Activated naive CD8-positive, alpha-beta T cell treated with anti-CD3 and anti-CD28 coated beads, Interleukin-2, amount 10 ng/mL, durations not matched to agents 7 days and 5 days (primary cell): ENCODE data around the gene DSG1. TPM values are rescaled to one million over a fixed set of nuclear protein-coding genes. Genes with fewer than 3 reads are reported as not detected.
"Not testable (repeated sequence)": the region's sequence is repeated elsewhere in the genome, so short reads cannot be mapped to it uniquely, and the experiment has no call there.

Experiments used
- ATAC-seq: fragments of 150-1000 bp; cut with Tn5 transposase; one replicate; pipeline ENCODE4 v1.10.0; 2021; ENCODE audit warnings: low read depth, moderate library complexity
- POLR2A ChIA-PET: fragments of 350-600 bp; sonication (Branson Sonifier 250); formaldehyde crosslinking; loops from one replicate; lab custom pipeline; 2021; ENCODE audit warnings: antibody characterized with exemption; lab: Charles Lee
- DNase-seq: peaks from one replicate; pipeline ENCODE4 v3.0.0; 2021
- H3K27ac Mint-ChIP-seq: one replicate; pipeline ENCODE4 v1.8.0; 2022; ENCODE audit warnings: mild to moderate bottlenecking, mixed read lengths
- H3K27me3 Mint-ChIP-seq: one replicate; pipeline ENCODE4 v1.8.0; 2022; ENCODE audit warnings: mild to moderate bottlenecking, moderate library complexity, mixed read lengths
- H3K36me3 Mint-ChIP-seq: one replicate; pipeline ENCODE4 v1.8.0; 2021; ENCODE audit warnings: mild to moderate bottlenecking, mixed read lengths
- H3K4me1 Mint-ChIP-seq: one replicate; pipeline ENCODE4 v1.8.0; 2021; ENCODE audit warnings: mixed read lengths
- H3K4me3 Mint-ChIP-seq: one replicate; pipeline ENCODE4 v1.8.0; 2022; ENCODE audit warnings: mild to moderate bottlenecking, moderate library complexity, mixed read lengths
- H3K9me3 Mint-ChIP-seq: one replicate; pipeline ENCODE4 v1.8.0; 2021; ENCODE audit warnings: mixed read lengths
- total RNA-seq, 2 experiments: library from RNA; stranded (reverse); gene quantifications; one replicate each; pipeline ENCODE4 v1.2.3, GENCODE V29; 2021

Gene DSG1
- total RNA-seq, 2 experiments from 2014 or later: not detected

DNA sequence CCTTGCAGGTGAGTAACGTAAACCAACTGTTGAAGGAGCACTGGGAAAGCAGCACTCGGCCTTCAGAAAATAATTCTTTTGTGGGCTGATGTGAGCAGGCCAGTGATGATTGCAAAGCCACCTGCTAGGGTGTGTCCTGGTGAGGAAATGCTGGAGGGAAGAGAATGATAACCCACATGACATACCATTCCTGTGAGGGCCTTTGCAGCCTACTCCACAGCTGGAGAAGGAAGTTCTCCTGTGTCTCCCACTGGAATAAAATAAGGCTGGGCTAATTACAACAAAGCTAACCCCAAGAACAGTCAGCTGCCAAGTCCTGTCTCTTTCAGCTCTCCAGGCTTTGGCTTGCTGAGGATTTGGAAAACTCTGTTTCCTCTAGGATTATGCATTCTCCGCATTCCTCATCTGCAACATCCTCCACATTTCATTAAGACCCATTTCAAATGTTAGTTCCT lies 16.7 kb upstream of the DSG1 start:
- H3K27me3 Mint-ChIP-seq: no peaks in the 10 kb centered on the region
- no peaks in the 10 kb centered on the region for H3K36me3 Mint-ChIP-seq
- POLR2A ChIA-PET: no interaction called here
- ATAC-seq (no peak), DNase-seq (no peak)
- H3K4me1 Mint-ChIP-seq: no peaks in the 10 kb centered on the region
- H3K9me3 Mint-ChIP-seq: peaks cover 2% of the 10 kb centered on the region
- no peak overlapping the region for H3K27ac Mint-ChIP-seq
- H3K4me3 Mint-ChIP-seq: no peak overlapping the region

DNA sequence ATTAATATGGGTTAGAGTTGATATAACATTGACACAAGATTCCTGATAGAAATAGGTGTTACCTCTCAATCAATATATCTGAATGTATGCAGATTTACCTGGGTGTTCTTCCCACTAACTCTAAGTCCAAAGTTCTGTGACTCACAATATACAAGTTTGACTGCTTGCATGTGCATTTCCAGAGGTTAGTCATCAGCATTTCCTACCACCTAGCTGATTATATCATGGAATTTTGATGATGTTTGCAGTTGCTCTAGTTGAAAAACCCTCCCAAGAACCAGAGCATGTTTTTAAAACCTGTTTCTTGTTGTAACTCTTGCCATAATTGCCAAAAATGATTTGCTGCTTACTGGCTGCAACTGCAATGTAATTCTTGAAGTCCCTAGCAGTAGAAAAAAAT lies 15.0 kb upstream of the DSG1 start:
- POLR2A ChIA-PET: no interaction called here
- H3K36me3 Mint-ChIP-seq: no peaks in the 10 kb centered on the region
- H3K4me3 Mint-ChIP-seq: no peak overlapping the region

DNA sequence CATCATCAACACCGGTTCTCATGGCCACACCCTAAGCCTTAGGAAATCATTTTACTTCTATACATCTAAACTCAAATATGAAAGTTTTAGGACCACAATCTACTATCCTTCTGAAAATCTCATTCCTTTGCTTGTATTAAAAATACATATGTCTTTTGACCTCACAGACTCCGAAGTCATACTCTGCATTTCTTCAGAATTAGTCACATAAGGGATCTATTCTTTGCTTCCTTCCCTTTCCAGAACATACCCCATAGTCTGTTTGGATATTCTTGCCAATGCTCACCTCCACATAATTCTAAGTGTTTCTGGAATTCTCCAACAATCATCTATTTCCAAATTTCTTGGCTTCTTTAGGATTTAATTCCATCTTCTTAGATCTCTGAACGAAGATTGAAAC lies 14.2 kb upstream of the DSG1 start:
- Mint-ChIP-seq H3K4me1 (no peaks in the 10 kb centered on the region), H3K36me3 (no peaks in the 10 kb centered on the region), H3K4me3 (no peak overlapping the region), H3K27ac (no peak overlapping the region), H3K27me3 (no peaks in the 10 kb centered on the region), H3K9me3 (no peaks in the 10 kb centered on the region)
- ATAC-seq (no peak), DNase-seq (no peak)
- POLR2A ChIA-PET: no interaction called here

More for the DNA sequence above, 15.0 kb upstream of the DSG1 start:
- Mint-ChIP-seq H3K4me1 (no peaks in the 10 kb centered on the region), H3K27ac (no peak overlapping the region), H3K9me3 (peaks cover 2% of the 10 kb centered on the region), H3K27me3 (no peaks in the 10 kb centered on the region)
- DNase-seq: no peak
- ATAC-seq: no peak

DNA sequence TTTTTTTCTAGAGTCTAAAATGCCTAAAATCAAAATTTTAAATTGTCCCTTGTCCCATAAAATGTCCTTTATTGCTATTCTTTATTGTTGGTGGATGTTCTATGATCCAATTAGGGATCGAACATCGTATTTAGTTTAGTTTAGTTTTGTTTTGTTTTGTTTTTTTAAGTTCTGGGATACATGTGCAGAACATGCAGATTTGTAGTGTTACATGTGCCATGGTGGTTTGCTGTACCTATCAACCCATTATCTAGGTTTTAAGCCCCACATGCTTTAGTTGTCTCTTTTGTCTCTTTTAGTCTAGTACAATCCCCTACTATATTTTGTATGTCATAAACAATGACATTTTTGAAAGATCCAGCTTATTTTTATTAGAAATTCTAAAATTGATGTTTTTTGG lies 8.8 kb upstream of the DSG1 start:
- POLR2A ChIA-PET: no interaction called here
- H3K27me3 Mint-ChIP-seq: no peaks in the 10 kb centered on the region
- peaks cover 4% of the 10 kb centered on the region for H3K9me3 Mint-ChIP-seq
- no peak for DNase-seq
- H3K36me3 Mint-ChIP-seq: no peaks in the 10 kb centered on the region
- no peaks in the 10 kb centered on the region for H3K4me1 Mint-ChIP-seq
- H3K27ac Mint-ChIP-seq: no peak overlapping the region
- no peak overlapping the region for H3K4me3 Mint-ChIP-seq
- ATAC-seq: no peak

DNA sequence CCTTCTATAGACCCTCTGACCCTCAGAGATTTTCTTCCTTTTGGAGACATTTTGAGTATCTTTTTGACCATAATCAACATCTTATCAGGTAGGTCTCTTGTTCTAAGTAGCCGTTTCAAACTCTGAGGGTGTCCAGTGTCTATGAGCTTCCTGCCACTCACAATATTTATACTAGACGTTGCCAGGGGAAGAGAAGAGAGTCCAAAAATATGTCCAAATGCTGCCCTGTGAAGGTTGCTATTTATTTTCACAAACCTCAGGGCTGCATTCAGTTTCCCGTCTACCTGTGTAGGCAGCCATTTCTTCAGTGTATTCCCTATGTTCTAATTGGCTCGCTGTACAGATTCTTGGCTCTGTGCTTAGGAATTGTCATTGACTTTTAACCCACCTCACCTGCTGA lies 986 bp upstream of the DSG1 start:
- no peaks in the 10 kb centered on the region for H3K27me3 Mint-ChIP-seq
- H3K4me1 Mint-ChIP-seq: no peaks in the 10 kb centered on the region
- ATAC-seq (no peak), DNase-seq (no peak)
- no peak overlapping the region for H3K27ac Mint-ChIP-seq
- H3K4me3 Mint-ChIP-seq: no peak overlapping the region
- POLR2A ChIA-PET: no interaction called here
- H3K36me3 Mint-ChIP-seq: no peaks in the 10 kb centered on the region
- no peaks in the 10 kb centered on the region for H3K9me3 Mint-ChIP-seq

DNA sequence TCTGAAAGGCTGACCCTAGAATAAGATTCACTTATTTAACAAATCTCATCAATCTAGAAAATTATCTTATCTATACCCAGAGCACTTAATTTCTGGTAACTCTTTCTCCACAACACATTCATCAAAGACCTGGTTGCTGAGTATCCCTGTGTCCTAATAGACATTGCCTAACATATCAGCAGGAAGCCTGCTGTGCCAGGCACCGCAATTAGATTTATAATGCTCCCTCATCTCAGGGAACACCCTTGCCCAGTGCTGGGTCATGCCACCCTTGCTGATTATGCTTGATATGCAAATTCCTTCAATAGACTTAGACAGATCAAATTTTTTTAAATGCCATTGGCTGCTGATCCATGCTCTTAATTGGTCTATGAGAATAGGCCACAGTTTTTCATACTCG lies 3.8 kb downstream of the DSG1 start:
- H3K36me3 Mint-ChIP-seq: no peaks in the 10 kb centered on the region
- H3K9me3 Mint-ChIP-seq: no peaks in the 10 kb centered on the region
- POLR2A ChIA-PET: no interaction called here
- ATAC-seq: no peak
- H3K27me3 Mint-ChIP-seq: no peaks in the 10 kb centered on the region
- no peak overlapping the region for H3K27ac Mint-ChIP-seq
- no peak for DNase-seq
- no peak overlapping the region for H3K4me3 Mint-ChIP-seq
- no peaks in the 10 kb centered on the region for H3K4me1 Mint-ChIP-seq

DNA sequence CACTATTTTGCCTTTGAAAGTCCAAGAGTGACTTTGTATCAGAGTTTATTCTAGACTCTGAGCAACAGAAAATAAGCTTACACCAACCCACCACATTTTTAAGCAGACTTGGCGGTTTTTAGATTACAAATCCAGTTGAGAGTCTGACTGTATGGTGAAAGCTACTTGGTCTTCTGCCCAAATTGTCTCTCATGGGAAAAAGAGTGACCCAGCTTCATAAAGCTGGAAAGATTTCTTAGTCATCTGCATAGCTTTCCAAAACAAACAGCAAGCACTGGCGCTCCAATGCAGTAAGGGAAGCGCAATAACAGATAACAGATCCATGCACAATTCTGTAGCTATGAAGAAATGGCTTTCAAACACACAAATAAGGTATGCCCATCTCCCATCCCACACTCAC lies 7.1 kb downstream of the DSG1 start:
- DNase-seq (no peak), ATAC-seq (no peak)
- Mint-ChIP-seq H3K36me3 (no peaks in the 10 kb centered on the region), H3K4me1 (no peaks in the 10 kb centered on the region), H3K27me3 (no peaks in the 10 kb centered on the region), H3K27ac (no peak overlapping the region), H3K9me3 (no peaks in the 10 kb centered on the region), H3K4me3 (no peak overlapping the region)
- POLR2A ChIA-PET: no interaction called here

DNA sequence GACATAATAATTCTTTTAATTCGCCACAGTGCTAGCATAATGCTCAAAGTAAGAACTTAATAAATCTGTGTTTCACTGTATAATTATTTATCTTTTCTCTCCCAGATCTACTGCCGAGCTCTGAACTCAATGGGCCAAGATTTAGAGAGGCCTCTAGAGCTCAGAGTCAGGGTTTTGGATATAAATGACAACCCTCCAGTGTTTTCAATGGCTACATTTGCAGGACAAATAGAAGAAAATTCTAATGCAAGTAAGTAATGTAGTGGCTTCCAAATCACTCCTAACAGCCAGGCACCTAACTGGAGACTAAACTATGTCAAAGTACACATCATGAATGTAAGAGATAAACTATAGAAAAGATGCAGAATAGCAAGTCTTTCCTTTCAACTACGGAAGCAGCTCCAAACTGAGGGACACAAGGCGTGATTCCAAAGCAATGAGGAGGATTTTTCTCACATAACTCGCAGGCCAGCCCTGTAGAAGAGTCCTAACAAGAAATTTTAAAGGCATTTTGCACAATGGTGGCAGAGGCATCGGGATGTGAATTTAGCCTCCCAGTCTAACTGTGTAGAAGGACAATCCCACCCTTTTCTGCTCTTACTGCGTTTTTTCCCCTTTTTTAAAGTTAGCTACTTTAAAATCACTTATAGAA lies 12.0 kb downstream of the DSG1 start:
- Mint-ChIP-seq H3K27ac (no peak overlapping the region), H3K36me3 (no peaks in the 10 kb centered on the region), H3K4me3 (no peak overlapping the region), H3K9me3 (no peaks in the 10 kb centered on the region), H3K4me1 (no peaks in the 10 kb centered on the region), H3K27me3 (no peaks in the 10 kb centered on the region)
- DNase-seq (no peak), ATAC-seq (no peak)
- POLR2A ChIA-PET: no interaction called here

DNA sequence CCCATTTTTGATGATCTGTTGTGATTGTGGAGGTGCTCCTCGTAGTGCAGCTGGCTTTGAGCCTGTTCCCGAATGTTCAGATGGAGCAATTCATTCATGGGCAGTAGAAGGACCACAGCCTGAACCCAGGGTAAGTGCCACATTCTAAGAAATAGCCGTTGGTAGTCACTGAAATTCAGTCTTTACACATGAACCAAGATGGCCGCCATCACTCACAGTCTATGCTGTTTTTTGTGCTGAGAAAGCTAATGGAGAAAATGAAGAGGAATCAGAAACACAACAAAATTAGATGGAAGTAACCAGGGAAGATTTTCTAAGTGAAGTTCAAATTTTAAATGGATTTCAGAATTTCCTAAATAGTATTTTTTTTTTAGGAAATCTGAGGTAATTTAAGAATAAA lies 25.5 kb downstream of the DSG1 start:
- POLR2A ChIA-PET: no interaction called here
- Mint-ChIP-seq H3K4me1 (no peaks in the 10 kb centered on the region), H3K27me3 (no peaks in the 10 kb centered on the region), H3K4me3 (no peak overlapping the region), H3K9me3 (peaks cover 3% of the 10 kb centered on the region), H3K36me3 (no peaks in the 10 kb centered on the region), H3K27ac (no peak overlapping the region)
- ATAC-seq (no peak), DNase-seq (no peak)

DNA sequence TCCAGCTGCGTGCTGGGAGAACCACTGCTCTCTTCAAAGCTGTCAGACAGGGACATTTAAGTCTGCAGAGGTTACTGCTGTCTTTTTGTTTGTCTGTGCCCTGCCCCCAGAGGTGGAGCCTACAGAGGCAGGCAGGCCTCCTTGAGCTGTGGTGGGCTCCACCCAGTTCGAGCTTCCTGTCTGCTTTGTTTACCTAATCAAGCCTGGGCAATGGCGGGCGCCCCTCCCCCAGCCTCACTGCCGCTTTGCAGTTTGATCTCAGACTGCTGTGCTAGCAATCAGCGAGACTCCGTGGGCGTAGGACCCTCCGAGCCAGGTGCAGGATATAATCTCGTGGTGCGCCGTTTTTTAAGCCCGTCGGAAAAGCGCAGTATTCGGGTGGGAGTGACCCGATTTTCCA lies 35.4 kb downstream of the DSG1 start:
- ATAC-seq, H3K27me3 Mint-ChIP-seq, H3K4me3 Mint-ChIP-seq, H3K4me1 Mint-ChIP-seq, POLR2A ChIA-PET, H3K9me3 Mint-ChIP-seq, H3K36me3 Mint-ChIP-seq, DNase-seq, H3K27ac Mint-ChIP-seq: not testable (repeated sequence)

DNA sequence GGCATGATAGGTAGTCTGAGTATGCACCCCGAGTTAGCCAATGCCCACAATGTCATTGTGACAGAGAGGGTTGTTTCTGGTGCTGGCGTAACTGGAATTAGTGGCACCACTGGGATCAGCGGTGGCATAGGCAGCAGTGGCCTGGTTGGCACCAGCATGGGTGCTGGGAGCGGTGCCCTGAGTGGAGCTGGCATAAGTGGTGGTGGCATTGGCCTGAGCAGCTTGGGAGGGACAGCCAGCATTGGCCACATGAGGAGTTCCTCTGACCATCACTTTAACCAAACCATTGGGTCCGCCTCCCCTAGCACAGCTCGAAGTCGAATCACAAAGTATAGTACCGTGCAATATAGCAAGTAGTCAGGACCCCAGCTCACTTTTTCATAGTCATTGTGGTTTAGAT lies 37.0 kb downstream of the DSG1 start:
- H3K4me1 Mint-ChIP-seq: no peaks in the 10 kb centered on the region
- H3K36me3 Mint-ChIP-seq: no peaks in the 10 kb centered on the region
- no peak overlapping the region for H3K27ac Mint-ChIP-seq
- no peak overlapping the region for H3K4me3 Mint-ChIP-seq
- ATAC-seq (no peak), DNase-seq (no peak)
- POLR2A ChIA-PET: no interaction called here
- peaks cover 1% of the 10 kb centered on the region for H3K9me3 Mint-ChIP-seq
- H3K27me3 Mint-ChIP-seq: no peaks in the 10 kb centered on the region

DNA sequence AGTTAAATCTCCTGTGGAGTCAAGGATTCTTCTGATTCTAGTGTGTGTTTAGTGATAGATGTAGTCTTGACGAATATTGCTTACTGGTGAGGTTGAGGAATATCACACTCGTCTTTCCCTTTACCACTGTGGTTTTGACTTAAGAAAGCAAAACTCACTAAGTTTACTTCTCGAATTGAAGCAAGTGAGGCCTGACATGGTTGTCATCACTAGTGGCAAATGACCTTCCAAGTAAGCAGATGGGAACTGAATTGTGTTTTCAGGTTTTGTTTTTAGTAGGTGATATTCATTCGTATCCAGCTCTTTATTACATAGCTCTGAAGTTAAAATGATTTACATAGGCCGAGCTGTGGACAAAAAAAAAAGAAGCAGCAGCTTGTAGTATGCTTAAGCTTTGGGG lies 38.1 kb downstream of the DSG1 start:
- ATAC-seq (no peak), DNase-seq (no peak)
- Mint-ChIP-seq H3K27me3 (no peaks in the 10 kb centered on the region), H3K36me3 (no peaks in the 10 kb centered on the region), H3K4me1 (no peaks in the 10 kb centered on the region), H3K9me3 (peaks cover 1% of the 10 kb centered on the region), H3K27ac (no peak overlapping the region), H3K4me3 (no peak overlapping the region)
- POLR2A ChIA-PET: no interaction called here

DNA sequence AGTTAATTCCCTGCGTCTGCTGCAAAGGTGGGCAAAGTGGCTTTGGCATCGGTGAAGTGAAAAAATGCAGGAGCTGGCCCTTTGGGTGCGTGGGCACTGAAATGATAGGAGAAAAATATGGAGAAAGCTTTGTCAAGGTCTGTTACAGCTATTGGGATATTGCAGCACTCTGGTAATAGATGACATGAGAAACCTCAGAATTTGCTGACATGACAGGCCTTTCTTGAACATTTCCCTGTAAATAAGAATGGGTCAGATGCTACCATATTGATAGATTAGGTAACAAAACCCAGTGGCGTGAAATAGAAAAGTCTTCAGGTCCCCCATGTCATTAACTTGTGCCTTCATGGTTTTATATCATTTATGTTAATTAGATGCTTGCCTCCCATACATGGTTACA lies 46.2 kb downstream of the DSG1 start:
- POLR2A ChIA-PET: no interaction called here
- H3K27ac Mint-ChIP-seq: no peak overlapping the region
- H3K36me3 Mint-ChIP-seq: no peaks in the 10 kb centered on the region

DNA sequence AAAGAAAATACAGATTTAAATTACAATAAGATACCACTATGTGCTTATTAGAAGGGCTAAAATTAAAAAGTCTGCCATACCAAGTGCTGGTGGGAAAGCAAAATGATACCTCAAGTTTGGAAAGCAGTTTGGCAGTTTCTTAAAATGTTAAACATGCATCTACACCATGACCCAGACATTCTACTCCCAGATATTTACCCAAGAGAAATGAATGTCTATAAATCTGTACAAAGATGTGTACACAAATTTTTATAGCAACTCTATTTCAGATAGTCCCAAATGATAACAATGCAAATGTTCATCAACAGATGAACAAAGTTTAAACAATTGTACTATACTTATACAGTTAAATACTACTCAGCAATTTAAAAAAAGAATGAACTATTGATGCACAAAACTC lies 51.5 kb downstream of the DSG1 start:
- Mint-ChIP-seq H3K27me3 (no peaks in the 10 kb centered on the region), H3K4me1 (no peaks in the 10 kb centered on the region), H3K9me3 (no peaks in the 10 kb centered on the region), H3K4me3 (no peak overlapping the region), H3K27ac (no peak overlapping the region), H3K36me3 (no peaks in the 10 kb centered on the region)
- ATAC-seq: no peak
- no peak for DNase-seq
- POLR2A ChIA-PET: no interaction called here

More for the DNA sequence above, 46.2 kb downstream of the DSG1 start:
- ATAC-seq (no peak), DNase-seq (no peak)
- H3K9me3 Mint-ChIP-seq: peaks cover 4% of the 10 kb centered on the region
- no peaks in the 10 kb centered on the region for H3K4me1 Mint-ChIP-seq
- H3K27me3 Mint-ChIP-seq: no peaks in the 10 kb centered on the region
- no peak overlapping the region for H3K4me3 Mint-ChIP-seq

DNA sequence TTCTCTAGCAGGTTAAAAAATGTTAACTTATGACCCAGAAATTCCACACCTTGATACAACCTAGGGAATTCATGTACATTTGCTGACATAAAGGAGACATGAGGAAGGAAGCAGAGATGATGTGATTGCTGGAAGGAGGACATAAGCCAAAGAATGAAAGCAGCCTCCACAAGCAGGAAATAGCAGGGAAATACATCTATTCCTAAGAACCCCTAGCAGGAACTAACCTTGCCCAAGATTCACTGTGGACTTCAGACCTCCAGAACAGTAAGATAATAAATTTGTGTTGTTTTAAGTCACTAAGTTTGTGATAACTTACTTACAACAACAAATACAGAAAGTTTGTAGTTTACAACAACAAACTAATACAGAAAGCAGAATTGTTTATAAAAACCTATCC lies 54.0 kb downstream of the DSG1 start:
- H3K27ac Mint-ChIP-seq: no peak overlapping the region
- no peaks in the 10 kb centered on the region for H3K36me3 Mint-ChIP-seq
- DNase-seq (no peak), ATAC-seq (no peak)
- H3K27me3 Mint-ChIP-seq: no peaks in the 10 kb centered on the region
- no peak overlapping the region for H3K4me3 Mint-ChIP-seq
- no peaks in the 10 kb centered on the region for H3K9me3 Mint-ChIP-seq
- H3K4me1 Mint-ChIP-seq: no peaks in the 10 kb centered on the region
- POLR2A ChIA-PET: no interaction called here
